HL-60/S4 treated with retinoic acid at 250 ng/mL for 4 days and 3 days (cell line): ENCODE data around the gene RBFOX2.
"Not testable (repeated sequence)": the region's sequence is repeated elsewhere in the genome, so short reads cannot be mapped to it uniquely, and the experiment has no call there.

ENCODE experiments used
- in situ Hi-C: fragments of 300-500 bp; cut with MboI; formaldehyde crosslinking; loops from 2 replicates; pipeline ENCODE4 v1.7.0; 2022; ENCODE audit warnings: low sequenced_read_pairs

Gene RBFOX2, protein sequence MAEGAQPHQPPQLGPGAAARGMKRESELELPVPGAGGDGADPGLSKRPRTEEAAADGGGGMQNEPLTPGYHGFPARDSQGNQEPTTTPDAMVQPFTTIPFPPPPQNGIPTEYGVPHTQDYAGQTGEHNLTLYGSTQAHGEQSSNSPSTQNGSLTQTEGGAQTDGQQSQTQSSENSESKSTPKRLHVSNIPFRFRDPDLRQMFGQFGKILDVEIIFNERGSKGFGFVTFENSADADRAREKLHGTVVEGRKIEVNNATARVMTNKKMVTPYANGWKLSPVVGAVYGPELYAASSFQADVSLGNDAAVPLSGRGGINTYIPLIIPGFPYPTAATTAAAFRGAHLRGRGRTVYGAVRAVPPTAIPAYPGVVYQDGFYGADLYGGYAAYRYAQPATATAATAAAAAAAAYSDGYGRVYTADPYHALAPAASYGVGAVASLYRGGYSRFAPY

DNA sequence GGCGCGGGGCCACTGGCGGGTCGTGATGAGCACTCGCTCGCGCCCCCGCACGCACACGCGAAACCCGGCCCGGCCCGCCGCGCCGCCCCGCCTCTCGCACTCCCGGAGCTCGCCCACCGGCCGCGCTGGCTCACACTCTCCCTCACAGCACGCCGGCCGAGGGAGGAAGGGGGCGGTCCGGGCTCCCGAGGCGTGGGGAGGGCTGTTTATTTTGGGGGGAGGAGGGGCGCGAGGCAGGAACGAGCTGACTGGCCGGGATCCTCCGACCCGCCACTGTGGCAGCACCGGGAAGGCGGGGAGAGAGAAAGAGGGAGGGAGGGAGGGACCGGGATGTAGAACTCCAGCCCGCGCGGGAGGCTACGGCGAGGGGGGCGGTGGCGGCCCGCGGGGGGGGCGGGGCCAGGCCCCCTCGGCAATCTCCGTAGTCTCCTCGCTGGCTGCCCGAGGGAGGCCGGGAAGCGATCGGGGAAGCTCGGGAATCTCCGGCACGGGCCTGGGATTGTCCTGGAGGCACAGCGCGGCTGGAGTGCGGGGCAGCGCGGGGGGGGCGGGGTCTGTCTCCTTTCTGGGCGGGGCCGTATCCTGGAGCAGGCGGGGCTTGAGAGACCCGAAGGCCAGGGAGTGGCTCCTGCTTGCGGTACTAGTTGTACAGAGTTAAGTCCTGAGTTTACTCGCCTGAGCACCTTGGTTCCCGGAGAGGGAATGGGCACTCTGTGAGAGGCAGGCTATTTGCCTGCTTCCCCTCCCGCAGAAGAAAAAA, at the start of gene RBFOX2:
Gene RBFOX2, minus strand, starts transcription at position 179 of the 760 bp plus-strand sequence. CDS start 399 bp downstream, outside the sequence.
- in situ Hi-C loops, result no loop called here

GRCh38 chr22:36077271-36077670, 48.6 kb upstream of the RBFOX2 start:
- in situ Hi-C loops, result no loop called here

DNA sequence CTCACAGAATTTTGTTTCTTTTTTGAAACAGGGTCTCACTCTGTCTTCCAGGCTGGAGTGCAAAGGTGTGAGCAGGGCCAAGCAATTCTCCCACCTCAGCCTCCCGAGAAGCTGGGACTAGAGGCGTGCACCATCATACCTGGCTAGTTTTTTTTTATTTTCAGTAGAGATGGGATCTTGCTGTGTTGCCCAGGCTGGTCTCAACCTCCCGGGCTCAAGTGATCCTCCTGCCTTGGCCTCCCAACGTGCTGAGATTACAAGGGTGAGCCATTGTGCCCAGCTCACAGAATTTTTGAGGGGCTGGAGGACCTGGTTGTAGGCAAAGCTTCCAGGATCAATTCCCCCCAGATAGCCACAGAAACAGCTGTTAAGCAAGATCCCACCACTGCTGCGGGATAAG, 47.1 kb upstream of the RBFOX2 start:
- in situ Hi-C loops, result no loop called here

DNA sequence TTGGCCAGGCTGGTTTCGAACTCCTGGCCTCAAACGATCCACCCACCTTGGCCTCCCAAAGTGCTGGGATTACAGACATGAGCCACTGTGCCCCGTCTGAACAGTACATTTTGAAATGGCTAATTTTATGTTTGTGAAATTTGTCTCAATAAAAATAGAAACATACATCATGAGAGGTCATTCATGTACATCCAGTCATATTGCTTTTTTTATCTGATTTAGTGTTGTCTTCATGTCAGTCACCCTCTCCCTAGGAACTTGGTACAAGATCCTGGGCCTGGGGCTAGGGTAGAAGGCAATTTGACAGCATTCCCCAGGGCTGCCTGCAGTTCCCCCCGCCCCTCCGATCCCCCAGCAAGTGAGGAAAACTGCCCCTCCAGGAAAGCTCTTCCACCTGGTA, 46.6 kb upstream of the RBFOX2 start:
- in situ Hi-C loops, result no loop called here

- in situ Hi-C loops, result no loop called here
Observed at GRCh38 chr22:36073476-36073875, 44.9 kb upstream of the RBFOX2 start.

- in situ Hi-C loops, result not testable (repeated sequence)
Observed at GRCh38 chr22:36070645-36071044, 42.0 kb upstream of the RBFOX2 start.

- in situ Hi-C loops, result no loop called here
Observed at GRCh38 chr22:36069368-36069767, 40.7 kb upstream of the RBFOX2 start.

DNA sequence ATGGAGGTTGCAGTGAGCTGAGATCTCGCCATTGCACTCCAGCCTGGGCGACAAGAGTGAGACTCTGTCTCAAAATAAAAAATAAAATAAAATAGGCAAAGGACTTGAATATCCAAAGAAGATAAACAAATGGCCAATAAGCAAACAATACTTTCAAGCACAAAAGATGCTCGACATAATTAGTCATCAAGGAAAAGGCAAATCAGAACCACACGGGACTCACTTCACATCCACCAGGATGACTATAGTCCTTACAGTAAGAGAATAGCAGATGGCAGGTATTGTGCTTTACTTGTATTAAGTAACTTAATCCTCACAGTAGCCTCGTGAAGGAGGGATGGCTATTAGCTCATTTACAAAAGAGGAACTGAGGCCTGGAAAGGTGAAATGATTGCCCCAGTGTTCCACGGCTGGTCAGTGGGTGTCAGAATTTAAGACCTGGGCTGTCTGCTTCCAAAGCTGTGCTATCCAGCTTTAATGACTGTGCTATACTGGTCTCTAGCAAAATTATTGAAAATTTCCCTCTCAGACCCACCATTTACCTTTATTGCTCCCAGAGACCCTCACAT, 40.2 kb upstream of the RBFOX2 start:
- in situ Hi-C loops, result no loop called here

DNA sequence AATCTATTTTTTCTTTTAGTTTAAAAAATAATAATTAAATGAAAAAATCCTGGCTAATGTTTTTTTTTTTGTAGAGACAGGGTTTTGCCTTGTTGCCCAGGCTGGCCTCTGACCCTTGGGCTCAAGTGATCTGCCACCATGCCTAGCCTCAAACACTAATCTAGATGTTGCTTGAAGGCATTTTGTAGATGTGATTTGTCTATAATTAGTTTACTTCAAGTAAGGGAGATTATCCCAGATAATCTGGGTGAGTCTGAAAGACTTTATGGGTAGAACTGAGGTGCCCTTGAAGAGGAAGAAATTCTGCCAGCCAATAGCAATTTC, 38.6 kb upstream of the RBFOX2 start:
- in situ Hi-C loops, result no loop called here

- in situ Hi-C loops, result no loop called here
Observed at GRCh38 chr22:36065775-36066544, 37.3 kb upstream of the RBFOX2 start.

DNA sequence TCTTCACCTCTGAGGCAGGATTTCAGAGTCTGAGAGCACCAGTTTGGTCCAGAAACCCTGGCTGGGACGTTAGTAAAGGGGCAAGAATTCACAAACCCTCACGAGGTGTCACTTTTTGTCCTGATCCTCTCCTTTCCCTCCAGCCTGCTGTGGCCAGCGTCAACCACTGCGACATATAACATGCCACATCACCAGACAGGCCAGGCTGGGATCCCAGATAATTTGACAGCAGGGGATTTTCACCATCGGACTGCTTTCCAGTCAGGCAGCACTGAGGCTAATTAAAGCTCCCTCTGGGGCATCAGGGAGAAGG, 36.8 kb upstream of the RBFOX2 start:
- in situ Hi-C loops, result no loop called here

GRCh38 chr22:36064358-36064757, 35.7 kb upstream of the RBFOX2 start:
- in situ Hi-C loops, result no loop called here

DNA sequence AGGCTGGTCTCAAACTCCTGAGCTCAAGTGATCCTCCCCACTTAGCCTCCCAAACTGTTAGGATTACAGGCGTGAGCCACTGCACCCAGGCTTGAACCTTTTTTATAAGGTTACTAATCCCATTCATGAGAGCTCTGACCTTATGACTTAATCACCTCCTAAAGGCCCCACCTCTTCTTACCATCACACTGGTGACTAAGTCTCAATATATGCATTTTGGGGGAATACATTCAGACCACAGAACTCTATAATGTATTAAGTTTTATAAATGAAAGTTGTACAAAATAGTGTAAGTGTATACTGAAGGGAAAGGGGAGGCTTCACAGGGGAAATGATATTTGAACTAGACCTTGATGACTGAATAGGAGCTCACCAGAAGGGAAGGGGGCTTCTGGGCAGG, 28.4 kb upstream of the RBFOX2 start:
- in situ Hi-C loops, result no loop called here

- in situ Hi-C loops, result no loop called here
Observed at GRCh38 chr22:36055376-36056295, 27.0 kb upstream of the RBFOX2 start.

- in situ Hi-C loops, result not testable (repeated sequence)
Observed at GRCh38 chr22:36054446-36054845, 25.8 kb upstream of the RBFOX2 start.

DNA sequence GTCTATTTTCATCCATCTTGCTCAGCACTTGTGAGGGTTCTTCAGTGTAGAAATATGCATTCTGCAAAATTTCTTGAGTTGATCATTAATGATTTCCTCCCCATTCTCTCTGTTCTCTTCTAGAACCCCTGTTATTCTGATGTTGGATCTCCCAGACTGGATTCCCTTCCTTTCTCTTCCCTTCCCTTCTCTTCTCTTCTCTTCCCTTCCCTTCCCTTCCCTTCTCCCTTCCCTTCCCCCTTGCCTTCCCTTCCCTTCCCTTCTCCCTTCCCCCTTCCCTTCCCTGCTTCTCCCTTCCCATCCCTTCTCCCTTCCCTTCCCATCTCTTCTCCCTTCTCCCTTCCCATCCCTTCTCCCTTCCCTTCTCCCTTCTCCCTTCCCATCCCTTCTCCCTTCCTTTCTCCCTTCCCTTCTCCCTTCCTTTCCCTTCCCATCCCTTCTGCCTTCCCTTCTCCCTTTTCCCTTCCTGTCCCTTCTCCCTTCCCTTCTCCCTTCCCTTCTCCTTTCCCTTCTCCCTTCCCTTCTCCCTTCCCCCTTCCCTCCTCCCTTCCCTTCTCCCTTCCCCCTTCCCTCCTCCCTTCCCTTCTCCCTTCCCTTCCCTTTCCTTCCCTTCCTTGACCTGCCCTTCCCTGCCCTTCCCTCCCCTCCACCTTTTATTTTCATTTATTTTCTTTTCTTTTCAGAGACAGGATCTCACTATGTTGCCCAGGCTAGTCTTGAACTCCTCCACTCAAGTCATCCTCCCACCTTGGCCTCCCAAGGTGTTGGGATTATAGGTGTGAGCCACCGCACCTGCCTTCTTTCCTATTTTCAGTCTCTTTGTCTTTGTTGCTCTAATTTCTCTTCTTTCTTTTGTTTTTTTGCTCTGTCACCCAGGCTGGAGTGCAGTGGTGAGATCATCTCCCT, 24.9 kb upstream of the RBFOX2 start:
- in situ Hi-C loops, result no loop called here

DNA sequence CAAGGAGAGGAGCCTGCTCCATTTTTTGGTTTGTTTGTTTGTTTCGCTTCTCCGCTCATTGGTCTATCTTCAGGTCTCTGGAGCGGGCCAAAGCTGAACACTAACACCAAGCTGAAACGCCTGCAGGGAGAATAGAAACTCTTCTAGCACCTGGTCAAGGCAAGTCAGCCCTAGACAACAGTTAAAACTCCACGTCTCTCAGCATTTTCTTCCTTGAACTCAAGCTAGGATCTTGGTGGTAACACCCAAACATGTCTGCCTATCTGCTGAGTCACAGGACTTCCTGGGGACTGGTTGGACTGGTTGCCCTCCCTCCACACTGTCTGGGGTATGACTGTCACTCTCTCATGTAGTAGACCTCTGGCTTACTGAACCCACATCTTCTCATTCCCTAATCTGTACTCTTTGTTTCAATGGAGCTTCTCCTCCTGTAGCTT, 23.9 kb upstream of the RBFOX2 start:
- in situ Hi-C loops, result no loop called here

- in situ Hi-C loops, result no loop called here
Observed at GRCh38 chr22:36049678-36049997, 21.0 kb upstream of the RBFOX2 start.

DNA sequence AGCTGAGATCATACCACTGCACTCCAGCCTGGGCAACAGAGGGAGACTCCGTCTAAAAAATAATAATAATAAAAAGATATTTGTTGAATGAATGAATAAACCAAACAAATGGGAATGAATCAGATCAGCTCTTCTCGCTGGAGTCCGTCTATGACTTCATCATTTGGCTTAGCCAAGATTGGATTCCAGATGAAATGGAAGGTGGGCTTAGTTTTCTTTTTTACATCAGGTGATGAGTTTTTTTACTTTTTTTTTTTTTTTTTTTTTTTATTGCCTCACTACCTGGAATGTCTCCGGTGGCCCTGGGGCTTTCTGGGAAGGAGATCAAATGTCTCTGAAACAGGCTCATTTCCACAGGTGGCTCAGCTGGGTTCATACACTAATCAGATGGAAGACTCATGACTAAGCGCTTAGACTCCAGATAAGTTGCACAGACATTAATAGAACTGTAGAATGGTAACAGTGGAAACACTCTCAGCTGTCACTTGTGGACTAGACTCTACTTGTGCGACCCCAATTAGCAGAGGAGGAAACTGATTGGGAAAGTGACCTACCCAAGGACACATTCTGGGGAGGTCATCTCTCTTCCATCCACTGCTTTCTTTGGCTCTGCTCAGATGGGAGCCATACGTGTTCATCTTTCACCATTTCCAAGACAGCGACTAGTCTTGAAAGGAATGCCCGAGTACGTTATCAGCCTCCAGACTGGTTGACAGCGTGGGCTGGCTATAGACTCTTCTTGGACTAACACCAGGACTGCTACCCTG, 20.5 kb upstream of the RBFOX2 start:
- in situ Hi-C loops, result no loop called here
